C4-2B (cell line): ENCODE measurements around the gene PISD.

Experiments
- H3K27ac ChIP-seq: fragments of 450-650 bp; 2 replicates; pipeline ENCODE4 v1.5.1; 2017
- ZFX ChIP-seq: fragments of 450-650 bp; IDR thresholded peaks from 2 replicates; pipeline ENCODE4 v1.6.1; 2017
- TF ChIP-seq, protein P1 (sequence below): fragments of 450-650 bp; conservative IDR thresholded peaks from 2 replicates; pipeline ENCODE4 v1.5.1; 2017; ENCODE audit warnings: mild to moderate bottlenecking

Gene PISD

DNA sequence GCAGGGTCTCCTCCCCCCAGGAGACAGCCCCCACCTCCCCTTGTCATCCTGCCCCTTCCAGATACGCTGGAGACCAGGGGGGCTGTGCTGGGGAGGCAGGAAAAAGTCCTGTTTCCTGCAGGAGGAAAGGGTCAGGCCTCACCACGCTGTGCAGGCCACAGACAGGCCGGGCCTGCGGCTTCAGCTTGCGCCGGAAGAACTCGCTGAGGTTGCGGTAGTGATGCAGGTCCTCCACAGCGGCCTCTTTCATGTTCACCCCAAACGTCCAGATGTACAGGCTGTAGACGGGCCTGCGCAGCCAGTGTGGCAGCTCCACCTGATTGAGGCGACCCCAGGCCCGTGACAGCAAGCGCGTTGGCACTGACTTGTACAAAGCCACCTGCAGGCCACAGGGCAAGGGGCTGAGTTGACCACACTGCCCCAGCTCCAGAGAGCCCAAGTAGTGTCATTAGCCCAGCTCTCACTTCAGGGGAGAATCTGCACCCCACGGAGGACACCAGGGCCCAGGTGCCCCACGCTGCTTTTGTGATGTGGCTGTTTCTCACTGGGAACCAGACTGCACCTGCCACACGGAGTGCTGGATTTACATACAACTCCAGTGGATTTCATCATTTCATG is 40.4 kb downstream of the PISD start:
- no peak overlapping the region for H3K27ac ChIP-seq
- no peak for TF ChIP-seq ZFX
- TF ChIP-seq, protein P1, sequence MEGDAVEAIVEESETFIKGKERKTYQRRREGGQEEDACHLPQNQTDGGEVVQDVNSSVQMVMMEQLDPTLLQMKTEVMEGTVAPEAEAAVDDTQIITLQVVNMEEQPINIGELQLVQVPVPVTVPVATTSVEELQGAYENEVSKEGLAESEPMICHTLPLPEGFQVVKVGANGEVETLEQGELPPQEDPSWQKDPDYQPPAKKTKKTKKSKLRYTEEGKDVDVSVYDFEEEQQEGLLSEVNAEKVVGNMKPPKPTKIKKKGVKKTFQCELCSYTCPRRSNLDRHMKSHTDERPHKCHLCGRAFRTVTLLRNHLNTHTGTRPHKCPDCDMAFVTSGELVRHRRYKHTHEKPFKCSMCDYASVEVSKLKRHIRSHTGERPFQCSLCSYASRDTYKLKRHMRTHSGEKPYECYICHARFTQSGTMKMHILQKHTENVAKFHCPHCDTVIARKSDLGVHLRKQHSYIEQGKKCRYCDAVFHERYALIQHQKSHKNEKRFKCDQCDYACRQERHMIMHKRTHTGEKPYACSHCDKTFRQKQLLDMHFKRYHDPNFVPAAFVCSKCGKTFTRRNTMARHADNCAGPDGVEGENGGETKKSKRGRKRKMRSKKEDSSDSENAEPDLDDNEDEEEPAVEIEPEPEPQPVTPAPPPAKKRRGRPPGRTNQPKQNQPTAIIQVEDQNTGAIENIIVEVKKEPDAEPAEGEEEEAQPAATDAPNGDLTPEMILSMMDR, result no peak

DNA sequence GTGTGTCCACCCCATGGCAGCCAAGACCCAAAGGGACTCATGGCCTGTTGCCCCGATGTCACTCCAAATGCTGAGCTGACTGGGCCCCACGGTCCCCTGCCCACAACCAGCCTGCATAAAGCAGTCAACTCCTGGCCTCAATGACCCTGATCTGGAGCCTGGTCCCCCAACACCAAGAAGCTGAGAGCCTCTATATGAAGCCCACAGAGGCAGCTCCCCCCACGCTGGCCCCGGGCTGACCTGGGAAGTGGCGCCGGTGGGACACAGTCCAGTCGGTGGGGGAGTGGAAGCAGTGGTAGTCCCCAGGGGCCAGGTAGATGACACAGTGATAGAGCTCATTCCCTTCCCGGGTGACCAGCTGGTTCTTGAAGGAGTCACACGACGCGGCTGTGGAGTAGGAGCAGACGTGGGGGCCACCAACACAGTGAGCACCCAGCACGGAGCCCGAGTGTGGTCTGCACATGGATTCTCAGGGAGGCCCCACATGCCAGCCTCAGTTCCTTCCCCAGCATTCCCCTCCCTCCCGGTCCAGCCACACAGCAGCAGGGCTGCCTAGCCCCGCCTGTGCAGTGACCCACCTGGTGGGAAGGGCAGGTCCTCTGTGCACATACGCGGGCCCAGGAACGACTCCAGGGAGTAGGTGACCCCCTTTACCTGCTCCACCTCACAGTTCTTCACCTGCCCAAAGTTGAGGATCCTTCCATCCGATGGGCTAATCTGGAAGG is 41.1 kb downstream of the PISD start:
- TF ChIP-seq ZFX, result no peak
- TF ChIP-seq, protein P1, result no peak
- H3K27ac ChIP-seq, result no peak overlapping the region

DNA sequence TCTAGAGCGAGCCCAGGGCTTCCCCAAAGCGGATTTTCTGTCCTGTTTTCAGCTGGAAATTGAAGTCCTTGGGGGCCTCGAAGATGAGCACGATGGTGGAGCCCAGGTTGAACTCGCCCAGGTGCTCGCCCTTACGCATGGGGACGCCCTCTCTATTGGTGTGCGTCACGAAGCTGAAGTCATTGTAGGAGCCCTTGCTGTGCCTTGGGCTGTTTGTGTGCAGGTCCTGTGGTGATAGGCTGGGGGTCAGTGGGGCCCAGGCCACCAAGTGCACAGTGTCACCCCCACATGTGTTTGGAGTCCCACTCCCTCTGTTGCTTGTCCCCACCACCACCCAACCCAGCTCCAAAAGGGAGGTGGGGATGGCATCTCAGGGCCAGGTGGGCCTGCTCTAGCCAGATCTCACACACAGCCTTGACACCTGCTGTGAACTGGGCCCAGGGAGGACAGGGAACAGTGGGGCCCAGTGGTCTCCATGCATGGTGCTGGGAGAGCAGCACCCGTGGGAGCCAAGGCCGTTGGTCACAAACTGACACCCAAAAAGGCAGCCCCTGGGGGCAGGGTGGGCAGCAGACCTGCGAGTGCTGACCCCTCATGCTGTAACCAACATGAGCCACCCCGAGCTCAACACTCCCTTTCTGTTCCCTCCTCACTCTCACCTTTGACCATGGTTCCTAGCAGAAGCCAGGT is 42.3 kb downstream of the PISD start:
- no peak overlapping the region for H3K27ac ChIP-seq
- no peak for TF ChIP-seq ZFX
- TF ChIP-seq, protein P1, result no peak

DNA sequence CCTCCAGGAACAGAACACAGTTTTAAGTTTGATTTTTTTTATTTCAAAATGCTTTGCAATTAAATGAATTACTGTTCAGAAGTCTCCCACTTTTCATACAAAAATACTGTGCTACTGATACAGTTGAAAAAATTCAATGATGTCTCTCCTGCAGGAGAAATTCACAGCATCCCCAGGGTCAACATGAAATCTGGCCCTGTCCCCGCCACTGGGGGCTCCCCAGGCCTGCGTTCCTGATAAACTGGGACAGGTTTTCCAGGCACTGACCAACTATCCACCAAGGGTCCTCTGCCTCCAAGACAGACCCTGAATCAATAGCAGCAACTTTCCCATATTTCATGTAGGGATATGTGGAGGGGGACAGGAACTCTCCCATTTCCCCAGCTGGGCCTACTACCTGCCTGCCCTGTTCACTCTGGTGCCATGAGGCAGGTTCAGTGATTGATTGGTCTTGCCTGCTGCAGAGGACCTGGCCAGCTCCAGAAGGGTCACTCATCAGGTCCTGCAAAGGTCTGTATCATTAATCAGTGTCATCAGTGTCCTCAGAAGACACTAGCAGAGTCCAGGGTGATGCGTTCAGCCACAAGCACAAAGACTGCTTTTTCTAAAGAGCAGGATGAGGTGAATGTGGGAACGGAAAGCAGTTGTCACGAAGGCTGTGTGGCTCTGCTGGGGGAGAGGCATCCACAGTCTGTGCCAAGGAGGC is 43.4 kb downstream of the PISD start:
- TF ChIP-seq, protein P1, result no peak
- no peak overlapping the region for H3K27ac ChIP-seq

DNA sequence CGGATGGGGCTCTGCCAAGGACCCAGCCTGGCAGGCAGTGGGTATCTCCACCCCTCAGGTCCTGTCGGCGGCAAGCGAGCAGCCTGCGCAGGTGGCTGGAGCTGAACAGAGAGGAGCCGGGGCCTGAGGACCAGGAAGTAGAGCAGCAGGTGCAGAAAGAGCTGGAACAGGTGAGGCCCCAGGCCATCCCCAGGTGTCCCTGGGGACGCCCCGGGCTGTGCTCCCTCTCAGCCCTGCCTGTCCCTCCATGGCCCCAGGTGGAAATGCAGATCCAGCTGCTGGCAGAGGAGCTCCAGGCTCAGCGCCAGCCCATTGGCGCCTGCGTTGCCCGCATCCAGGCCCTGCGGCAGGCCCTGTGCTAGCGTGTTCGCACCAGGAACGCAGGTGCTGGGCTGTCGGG is 44.0 kb downstream of the PISD start:
- no peak overlapping the region for H3K27ac ChIP-seq
- TF ChIP-seq, protein P1, result no peak
- no peak for TF ChIP-seq ZFX

DNA sequence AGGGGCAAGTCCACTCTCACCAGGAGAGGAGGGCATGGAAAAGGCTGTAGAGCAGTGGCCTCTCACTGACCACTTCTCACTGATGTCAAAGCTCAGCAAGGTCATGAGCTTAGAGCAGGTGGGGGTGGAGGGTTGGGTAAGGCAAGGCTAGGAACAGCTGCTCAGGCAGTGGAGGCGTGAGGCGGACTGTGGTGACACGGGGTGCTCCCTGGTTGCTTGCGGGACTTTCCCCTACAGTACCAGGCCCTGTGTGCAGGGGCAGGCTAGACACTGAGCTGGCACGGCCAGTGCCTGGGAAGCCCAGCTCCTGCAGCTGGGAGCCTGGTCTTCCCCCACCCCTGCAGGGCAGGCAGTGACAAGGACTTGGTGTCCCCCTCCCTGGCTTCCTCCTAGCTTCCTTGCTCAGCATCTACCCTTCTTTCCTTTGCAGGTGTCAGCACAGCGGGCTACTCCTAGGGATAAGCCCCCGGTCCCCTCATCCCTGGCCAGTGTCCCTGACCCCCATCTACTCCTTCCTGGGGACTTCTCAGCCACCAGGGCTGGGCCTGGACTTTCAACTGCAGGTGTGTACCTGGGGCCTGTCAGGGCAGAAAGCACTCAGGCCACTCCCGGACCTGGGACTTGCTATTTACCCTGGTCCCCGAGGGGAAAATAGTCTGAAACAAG is 45.6 kb downstream of the PISD start:
- no peak overlapping the region for H3K27ac ChIP-seq

More for the DNA sequence above, 45.6 kb downstream of the PISD start:
- no peak for TF ChIP-seq ZFX
- TF ChIP-seq, protein P1, result no peak
